GM18951 (cell line): ENCODE measurements around the gene ETV1.

Source experiments
- POLR2A ChIP-seq: IDR thresholded peaks from 4 replicates; pipeline ENCODE4 v1.6.1; 2011; ENCODE audit warnings: mild to moderate bottlenecking; ENCODE audit not compliant: insufficient read length, insufficient read depth; ENCODE audit errors: extremely low read depth
- in situ Hi-C: fragments of 300-500 bp; cut with MboI; formaldehyde crosslinking; loops from one replicate; pipeline ENCODE4 v1.12.0; 2022; ENCODE audit warnings: low sequenced_read_pairs, mixed read lengths, inconsistent platforms; ENCODE audit not compliant: unreplicated experiment

Gene ETV1

DNA sequence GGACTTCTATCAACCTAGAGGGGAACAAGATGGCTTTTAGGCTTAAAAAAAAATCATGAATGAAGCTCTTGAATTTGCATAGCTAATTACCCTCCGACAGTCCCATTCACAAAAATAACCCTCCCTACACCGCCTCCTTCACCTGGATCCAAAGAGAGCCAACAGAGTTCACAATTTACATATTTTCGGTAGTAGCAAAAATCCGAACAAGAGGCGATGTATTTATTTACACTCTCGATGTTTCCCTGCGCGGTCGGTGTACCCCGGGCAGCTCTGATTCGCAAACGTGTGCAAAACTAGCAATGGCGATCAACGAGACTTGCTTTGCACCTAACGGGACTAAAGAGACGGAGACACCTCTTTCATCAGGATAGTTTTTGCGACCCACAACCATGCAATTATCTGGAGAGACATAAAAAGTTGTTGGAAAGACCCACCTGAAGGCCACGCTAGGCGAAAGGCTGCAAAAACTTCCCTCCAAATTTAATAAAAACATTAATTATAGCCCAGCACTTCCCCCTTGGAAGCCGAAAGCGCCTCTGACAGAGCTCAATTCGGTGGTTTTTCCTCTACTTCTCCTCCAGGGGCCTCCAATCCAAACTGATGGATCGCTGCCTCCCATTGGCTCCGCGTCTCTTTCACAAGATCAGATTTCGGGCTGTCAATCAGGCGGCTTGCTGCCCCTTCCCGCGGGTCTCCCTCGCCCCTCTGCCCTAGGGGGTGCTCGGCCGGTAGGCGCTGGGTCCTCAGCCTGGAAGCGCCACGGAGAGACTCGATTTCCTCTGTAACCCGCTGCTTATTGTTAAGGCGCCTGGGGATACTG, at the start of gene ETV1:
TSS of gene ETV1 (minus strand) at position 541 of the 823 bp plus-strand sequence. CDS start 614 bp downstream, outside the sequence.
- no peak for TF ChIP-seq POLR2A
- in situ Hi-C loops: no loop called here

DNA sequence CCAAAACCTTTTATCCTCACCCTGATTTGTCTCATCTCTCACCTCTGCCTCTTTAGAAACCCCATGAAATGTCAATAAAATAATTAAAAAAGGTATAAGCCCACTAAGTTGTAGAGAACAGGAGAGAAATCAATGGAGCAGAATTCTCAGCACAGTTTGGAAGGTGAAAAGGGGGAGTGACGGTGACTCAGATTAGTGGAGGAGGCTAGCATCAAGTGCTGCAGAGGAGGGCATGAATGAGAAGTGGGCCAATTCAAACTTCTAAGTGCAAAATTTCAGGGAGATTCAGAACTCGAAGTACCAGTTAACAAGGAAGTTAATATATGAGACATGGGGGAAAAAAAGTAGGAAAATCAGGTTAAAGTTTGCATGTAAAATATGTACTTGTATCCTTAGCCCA, 34.9 kb upstream of the ETV1 start:
- TF ChIP-seq POLR2A: no peak
- in situ Hi-C loops: no loop called here

DNA sequence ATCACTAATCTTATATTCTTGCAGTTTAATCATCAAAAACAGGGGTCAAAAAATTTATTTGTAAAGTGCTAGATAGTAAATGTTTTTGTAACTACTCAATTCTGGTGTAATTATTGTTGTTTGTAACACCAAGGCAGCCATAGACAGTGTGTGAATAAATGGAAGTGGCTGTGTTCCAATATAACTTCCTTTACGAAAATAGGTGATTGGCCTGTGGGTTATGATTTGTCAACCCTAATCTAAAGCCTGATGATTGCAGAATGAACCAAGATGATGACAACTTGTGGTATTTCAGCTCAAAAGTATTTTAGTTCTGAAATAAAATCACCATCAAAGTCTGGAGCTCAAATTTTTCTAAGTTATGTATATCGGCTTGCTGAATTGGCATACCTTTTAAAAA, 34.4 kb upstream of the ETV1 start:
- TF ChIP-seq POLR2A: no peak
- in situ Hi-C loops: no loop called here

DNA sequence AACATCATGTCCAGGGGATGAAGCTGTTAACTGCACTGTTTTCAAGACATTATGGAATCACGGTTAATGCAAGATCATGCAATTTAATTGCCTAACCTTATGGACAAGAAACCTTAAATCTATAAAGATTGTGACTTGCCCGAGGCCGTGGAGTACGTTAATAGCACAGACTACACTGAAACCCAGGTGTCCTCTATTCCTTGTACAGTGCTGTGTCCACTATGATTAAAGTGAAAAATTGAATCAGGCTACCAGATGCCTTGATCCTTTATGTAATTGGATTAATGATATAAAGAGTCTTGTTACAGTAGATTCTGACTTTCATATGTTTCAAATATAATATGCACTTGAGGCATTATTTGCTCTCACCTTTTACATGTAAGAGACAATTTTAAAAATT, 33.9 kb upstream of the ETV1 start:
- TF ChIP-seq POLR2A: no peak
- in situ Hi-C loops: no loop called here

DNA sequence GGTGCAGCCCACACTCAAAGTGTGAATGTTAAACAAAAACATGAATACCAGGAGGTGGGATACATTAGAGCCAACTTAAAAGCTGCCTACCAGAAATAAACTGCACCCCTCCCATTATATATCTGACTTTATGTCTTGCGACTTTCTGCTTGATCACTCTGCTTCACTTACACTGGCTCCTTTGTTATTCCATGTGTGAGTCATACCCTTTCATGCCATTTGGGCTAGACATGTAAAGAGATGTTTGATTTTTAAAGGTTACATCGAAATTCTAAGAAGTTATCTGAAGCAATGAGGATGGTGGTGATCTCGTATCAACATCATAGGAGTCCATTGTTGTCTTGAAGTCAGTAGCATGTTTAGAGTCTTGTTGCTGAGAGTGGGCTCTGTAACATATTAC, 31.6 kb upstream of the ETV1 start:
- no peak for TF ChIP-seq POLR2A
- in situ Hi-C loops: no loop called here

DNA sequence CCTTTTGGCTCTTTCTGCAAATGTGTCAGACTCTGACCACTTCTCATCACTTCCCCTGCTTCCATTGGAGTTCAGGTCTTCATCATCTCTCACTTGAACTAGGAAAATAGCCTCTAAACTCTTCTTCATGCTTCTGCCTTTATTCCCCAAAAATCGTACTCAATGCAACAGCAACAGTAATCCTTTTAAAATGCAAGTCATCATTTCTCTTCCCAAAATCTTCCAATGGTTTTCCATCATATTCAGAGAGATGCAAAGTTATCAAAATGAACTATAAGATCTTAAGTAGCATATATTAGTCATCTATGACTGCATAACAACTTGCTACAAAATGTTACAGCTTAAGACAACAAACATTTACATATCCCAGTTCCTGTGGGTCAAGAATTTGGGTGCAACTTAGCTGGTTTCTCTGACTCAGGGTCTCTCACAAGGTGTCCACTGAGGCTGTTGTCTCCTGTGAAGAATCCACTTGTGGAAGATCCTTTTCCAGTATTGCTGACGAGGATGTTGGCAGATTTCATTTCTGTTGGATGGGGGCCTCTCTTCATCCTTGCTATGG, 31.0 kb upstream of the ETV1 start:
- no peak for TF ChIP-seq POLR2A
- in situ Hi-C loops: no loop called here

DNA sequence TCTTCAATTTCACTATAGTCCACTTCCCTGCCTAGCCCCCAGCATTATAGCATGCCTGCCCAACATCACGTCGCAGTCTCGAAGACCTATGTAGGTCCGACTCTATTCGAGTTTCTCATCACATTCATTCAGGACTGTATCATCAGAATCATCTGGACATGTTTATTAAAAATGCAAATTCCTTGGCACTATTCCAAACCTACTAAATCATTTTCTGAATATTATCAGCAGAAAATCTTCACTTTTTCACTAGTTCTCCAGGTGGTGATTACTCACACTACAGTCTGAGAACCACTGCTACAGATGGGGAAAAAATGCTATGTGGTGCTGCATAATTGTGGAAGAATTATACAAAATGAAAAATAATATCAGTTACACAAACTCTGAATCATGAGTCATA, 29.3 kb upstream of the ETV1 start:
- no peak for TF ChIP-seq POLR2A
- in situ Hi-C loops: no loop called here

DNA sequence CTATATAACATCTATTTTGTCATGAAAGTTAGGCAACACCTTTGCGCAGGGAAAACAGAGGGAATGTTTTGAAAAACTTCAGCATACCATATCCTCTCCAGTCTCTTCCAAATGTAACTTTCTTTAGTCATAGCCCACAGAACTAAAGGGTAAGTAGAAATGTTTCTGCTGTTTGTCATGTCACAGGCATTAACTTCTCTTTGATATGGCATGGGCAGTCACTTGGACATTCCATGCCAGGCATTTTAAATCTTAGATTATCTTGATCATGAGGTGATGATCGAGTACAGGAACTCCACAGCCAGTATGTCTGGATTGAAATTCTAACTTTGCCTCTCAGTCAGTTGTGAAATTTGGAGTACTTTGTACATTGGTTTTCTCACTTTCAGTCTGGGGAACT, 27.5 kb upstream of the ETV1 start:
- in situ Hi-C loops: no loop called here
- no peak for TF ChIP-seq POLR2A

DNA sequence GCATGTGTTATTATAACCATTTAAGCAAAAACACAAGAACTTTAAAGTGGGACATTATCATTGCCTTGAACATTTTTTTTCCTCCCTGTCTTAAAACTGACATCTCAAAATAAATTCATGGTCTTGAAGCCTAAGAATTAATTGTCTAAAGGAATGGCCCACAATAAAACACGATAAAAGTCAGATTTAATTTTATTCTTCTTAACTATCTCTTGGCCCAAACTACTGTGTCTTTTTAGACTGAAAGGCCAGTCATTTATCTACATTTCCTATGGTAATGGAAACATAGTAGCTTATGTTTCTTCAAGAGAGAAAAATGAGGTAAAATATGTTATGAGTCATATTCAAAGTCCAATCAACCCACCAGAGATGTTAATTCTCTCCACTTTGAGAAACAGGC, 24.4 kb upstream of the ETV1 start:
- TF ChIP-seq POLR2A: no peak
- in situ Hi-C loops: no loop called here

DNA sequence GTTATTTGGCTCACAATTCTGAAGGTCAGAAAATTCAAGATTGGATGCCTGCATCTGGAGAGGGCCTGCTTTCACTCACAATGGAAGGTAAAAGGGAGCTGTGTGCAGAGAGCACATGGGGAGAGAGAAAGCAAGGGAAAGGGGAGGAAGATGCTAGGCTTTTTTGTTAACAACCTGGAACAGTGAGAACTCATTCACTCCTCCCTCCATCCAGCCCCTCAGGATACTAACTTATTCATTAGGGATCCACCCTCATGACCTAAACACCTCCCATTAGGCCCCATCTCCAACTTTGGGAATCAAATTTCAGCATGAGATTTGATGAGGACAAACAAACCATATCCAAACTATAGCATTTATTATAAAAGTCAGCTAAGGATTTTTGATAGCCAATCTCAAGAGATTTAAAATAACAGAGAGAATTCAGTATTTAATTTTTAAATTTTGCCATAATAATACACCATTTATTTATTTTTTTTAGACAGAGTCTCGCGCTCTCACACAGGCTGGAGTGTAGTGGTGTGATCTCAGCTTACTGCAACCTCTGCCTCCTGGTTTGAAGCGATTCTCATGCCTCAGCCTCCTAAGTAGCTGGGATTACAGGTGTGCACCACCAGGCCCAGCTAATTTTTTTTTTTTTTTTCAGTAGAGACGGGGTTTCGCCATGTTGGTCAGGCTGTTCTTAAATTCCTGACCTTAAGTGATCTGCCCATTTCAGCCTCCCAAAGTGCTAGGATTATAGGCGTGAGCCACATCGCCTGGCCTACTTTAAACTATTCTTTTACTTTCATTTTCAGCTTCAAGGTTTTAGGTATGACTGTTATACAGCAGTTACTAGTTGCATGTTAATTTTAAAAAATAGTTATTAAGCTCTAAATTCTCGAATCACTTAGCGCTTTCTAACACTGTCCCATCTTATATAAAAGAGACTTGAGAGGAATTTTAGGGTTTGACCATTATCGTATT, 20.3 kb upstream of the ETV1 start:
- no peak for TF ChIP-seq POLR2A
- in situ Hi-C loops: no loop called here

DNA sequence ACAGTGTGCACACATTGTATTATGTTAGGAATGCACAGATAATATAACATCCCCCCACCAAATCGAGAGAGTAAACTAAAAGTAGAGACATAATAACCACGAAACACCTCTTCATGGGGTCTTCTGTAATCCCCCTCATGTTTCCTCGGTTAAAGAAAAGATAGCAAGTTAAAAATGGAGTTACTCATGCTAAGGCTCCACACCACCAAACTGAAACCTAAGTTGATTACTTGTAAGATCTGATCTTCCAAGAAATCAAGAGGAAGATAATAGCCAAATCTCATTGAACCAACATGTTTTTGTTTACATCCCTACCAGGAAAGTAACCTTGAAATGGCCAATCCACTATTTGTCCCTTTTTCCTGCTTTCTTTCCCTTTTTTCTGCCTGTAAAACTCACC, 11.7 kb upstream of the ETV1 start:
- in situ Hi-C loops: no loop called here
- TF ChIP-seq POLR2A: no peak

DNA sequence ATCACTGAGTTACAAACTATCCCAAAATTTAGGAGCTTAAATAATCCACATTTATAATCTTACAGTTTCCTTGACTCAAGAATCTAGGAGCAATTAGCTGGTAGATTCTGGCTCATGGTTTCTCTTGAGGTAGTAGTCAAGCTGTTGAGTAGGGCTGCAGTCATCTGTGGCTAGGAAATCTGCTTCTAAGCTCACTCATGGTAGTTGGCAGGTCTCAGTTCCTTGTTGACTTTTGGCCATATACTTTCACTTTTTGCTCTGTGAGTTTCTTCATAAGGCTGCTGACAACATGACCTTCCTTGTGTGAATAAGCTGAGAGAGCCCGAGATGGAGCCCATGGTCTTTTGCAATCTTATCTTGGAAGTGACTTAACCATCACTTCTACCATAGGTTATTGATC, 10.8 kb upstream of the ETV1 start:
- in situ Hi-C loops: no loop called here
- no peak for TF ChIP-seq POLR2A

DNA sequence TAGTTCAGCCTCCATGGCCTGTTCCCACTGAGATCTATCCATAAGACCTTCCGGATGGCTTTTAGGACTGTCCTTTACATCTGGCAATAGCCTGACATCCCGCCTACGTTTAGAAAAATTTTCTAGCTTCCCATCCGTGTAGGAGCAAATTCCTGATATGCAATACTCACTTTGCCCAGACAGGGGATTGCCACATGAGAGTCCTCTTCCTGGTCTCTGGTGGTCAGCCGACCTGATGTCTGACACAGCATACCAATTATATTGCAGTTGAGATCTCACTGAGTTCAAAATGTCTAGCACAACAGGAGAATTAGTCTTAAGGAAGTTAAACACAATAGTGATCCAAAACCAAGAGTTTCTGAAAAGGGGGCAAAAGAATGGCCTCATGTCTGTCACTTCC, 9.4 kb upstream of the ETV1 start:
- in situ Hi-C loops: no loop called here

DNA sequence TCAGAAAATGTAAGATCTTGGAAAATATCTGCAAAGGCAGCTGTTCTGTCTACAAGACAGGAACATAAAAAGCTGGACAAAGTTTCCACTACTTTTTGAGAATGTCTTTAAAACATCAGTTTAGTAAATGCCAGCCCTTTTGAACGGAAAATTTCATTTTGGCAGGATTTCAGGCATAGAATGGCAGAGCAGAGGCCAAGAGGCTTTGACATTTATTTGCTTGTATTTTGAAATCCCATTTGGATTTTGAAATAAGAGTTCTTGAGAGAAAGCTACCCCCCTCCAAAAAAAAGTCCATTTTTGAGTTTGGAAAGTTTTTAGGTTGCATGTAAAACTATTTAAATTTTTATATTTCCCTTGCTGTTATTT, 3.1 kb upstream of the ETV1 start:
- in situ Hi-C loops: no loop called here
- TF ChIP-seq POLR2A: no peak

More for the DNA sequence above, 9.4 kb upstream of the ETV1 start:
- no peak for TF ChIP-seq POLR2A
